ENCODE results near the gene ATP7B.

ATP7B gene

DNA sequence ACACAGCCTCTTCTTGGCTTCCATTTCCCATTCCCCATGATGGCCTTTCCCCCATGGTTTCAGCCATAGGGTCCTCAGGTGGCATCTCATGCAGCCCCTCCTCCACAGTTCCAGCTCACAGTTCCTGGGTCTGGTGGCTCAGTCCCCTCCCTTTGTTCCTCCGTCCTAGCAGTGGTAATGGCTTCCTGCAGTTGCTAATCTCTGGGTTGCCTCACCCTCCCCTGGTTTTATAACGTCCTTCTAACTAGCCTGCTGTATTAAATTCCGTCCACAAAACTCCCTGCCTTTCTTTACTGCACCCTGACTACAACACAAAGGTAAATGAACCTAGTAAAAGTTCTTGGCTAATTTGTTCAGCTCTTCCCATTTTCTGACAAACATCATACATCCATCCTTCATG is 118.6 kb downstream of the ATP7B start:
- no peak for DNase-seq (ENCODE audit: low spot score)

DNA sequence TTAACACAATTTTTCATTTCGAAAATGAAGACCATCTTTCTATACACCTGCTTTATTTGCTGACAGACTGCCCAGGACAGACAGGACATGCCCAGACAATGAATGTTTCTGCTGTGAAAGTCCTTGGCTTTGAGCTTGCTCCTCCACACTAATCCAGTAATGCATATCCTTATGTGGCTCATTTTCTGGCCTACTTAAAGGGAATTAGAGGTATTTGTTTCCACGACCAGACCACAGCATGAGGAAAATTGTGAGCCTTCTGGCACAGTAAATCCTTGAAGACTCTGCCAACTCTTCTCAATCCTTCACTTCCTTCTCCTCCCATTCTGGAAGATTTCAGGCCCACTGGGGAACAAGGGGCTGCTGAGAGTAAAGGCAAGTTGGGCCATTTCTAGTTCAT is 123.8 kb downstream of the ATP7B start:
- DNase-seq (ENCODE audit: low spot score) = no peak

DNA sequence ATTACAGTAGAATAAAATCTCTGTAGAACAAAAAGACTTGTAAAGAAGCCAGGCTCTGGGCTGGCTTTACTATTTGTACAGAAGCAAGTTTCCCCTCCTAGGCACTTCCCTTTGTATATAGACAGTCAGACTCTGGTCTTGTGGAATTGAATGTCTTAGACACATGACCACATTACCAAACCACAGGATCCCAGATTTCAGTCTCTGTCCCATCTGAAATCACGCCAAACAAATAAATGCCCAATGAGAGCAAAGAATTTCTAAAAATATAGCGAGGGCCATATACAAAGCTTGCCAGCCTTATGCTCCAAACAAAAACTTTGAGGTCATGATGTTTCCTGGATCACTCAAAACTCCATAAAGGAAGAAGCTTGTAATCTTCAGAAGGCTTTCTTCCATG is 125.6 kb downstream of the ATP7B start:
- no peak for DNase-seq (ENCODE audit: low spot score)

DNA sequence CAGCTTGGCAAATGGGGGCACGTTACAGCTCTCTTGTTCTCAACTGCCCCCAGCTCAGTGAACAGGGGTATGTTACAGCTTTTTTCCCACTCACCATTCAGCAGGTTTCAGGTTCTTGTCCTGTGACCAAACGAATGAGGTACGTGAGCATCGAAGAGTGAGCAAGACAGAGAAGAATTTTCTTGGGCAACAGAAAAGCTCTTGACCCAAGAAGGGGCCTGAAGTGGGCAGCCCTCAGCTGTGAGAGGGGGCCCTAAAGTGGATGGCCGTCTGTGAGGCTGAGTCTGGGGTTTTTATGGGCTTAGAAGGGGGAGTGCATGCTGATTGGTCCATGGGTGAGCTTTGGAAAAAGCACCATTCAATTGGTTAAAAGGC is 128.0 kb downstream of the ATP7B start:
- DNase-seq (ENCODE audit: low spot score) = no peak

Measured in germinal center (tissue), 1 donor.